Cardiac fibroblast (primary cell): Measurements from ENCODE around the gene FLACC1.
"Not testable (repeated sequence)": the region's sequence is repeated elsewhere in the genome, so short reads cannot be mapped to it uniquely, and the experiment has no call there.

Experiments used
- DNase-seq, 2 donors: peaks; one replicate each; pipeline versions ENCODE4 v3.0.0 to v3.0.0-alpha.2; 2010; ENCODE audit warnings: low read depth in 2 of 2
- H3K4me3 ChIP-seq, 2 donors: replicated peaks in 1 of 2; 1 replicate in 1 of 2; 2 replicates in 1 of 2; pipeline ENCODE4 v1.5.1; 2011; ENCODE audit warnings: low read depth in 2 of 2, low read length in 2 of 2, mild to moderate bottlenecking in 2 of 2, moderate library complexity in 1 of 2
- TF ChIP-seq, protein P1 (sequence below): IDR thresholded peaks from one replicate; pipeline ENCODE4 v1.5.1; 2011; ENCODE audit warnings: low read depth, mild to moderate bottlenecking, low read length, inconsistent platforms

The FLACC1 gene

DNA sequence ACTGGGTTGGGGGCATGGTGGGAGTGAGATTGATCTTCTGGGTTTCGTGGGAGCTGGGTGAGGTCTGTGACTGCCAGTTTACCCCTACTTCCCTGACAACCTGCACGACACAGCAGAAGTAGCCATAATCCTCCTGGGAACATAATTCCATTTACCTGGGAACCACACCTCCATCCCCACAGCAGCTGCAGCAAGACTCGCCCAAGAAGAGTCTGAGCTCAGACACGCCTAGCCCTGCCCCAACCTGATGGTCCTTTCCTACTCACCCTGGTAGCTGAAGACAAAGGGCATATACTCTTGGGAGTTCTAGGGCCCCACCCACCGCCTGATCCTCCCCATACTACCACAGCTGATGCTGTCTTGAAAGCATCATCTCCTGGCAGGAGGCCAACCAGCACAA, 43.8 kb downstream of the FLACC1 start:
- TF ChIP-seq, protein P1, sequence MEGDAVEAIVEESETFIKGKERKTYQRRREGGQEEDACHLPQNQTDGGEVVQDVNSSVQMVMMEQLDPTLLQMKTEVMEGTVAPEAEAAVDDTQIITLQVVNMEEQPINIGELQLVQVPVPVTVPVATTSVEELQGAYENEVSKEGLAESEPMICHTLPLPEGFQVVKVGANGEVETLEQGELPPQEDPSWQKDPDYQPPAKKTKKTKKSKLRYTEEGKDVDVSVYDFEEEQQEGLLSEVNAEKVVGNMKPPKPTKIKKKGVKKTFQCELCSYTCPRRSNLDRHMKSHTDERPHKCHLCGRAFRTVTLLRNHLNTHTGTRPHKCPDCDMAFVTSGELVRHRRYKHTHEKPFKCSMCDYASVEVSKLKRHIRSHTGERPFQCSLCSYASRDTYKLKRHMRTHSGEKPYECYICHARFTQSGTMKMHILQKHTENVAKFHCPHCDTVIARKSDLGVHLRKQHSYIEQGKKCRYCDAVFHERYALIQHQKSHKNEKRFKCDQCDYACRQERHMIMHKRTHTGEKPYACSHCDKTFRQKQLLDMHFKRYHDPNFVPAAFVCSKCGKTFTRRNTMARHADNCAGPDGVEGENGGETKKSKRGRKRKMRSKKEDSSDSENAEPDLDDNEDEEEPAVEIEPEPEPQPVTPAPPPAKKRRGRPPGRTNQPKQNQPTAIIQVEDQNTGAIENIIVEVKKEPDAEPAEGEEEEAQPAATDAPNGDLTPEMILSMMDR: no peak
- DNase-seq: no peak
- H3K4me3 ChIP-seq: no peak overlapping the region

DNA sequence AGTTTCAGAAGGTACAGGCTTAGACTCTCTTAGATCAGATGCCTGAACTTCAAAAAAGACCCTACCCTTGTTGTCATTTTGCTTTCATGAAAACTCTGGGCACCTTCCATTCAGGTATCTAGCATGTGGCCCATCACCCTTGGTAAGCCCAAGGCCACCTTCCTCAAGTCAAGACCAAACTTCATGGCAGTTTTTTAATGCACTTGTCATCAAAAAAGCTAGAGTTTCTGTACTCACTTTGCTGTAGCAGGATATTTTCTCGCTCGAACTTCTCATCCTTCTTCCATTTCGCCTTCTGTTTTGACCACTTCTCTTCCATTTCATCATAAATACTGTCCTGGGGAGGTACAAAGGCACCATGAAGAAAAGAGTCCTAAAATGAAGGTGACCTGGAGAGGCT, 48.2 kb downstream of the FLACC1 start:
- no peak overlapping the region for H3K4me3 ChIP-seq
- TF ChIP-seq, protein P1: no peak
- DNase-seq: no peak

DNA sequence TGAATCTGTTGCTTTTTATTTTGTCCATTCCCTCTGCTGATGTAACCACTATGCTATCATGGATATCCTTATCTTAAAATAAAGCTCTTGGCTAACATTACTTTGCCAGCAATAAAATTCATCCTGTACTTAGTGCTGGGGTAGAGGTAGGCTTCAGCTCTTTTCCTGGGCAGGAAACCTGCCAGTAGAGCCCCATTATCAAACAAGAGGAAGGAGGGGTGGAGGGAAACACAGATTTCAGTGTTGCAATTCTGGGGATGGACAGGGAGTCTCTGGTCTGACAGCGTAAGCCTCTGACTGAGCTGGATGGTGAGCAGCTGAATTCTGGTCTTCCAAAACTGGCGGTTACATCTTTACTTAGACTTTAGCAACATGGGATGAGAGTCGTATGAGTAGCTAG, 49.3 kb downstream of the FLACC1 start:
- H3K4me3 ChIP-seq: no peak overlapping the region
- TF ChIP-seq, protein P1: no peak
- no peak for DNase-seq

DNA sequence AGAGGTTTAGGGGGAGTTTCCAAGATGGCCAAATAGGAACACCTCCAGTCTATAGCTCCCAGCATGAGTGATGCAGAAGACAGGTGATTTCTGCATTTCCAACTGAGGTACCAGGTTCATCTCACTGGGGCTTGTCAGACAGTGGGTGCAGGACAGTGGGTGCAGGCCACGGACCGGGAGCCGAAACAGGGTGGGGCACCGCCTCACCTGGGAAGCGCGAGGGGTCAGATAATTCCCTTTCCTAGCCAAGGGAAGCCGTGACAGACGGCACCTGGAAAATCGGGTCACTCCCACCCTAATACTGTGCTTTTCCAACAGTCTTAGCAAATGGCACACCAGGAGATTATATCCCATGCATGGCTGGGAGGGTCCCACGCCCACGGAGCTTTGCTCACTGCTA, 57.2 kb downstream of the FLACC1 start:
- not testable (repeated sequence) for DNase-seq, H3K4me3 ChIP-seq

DNA sequence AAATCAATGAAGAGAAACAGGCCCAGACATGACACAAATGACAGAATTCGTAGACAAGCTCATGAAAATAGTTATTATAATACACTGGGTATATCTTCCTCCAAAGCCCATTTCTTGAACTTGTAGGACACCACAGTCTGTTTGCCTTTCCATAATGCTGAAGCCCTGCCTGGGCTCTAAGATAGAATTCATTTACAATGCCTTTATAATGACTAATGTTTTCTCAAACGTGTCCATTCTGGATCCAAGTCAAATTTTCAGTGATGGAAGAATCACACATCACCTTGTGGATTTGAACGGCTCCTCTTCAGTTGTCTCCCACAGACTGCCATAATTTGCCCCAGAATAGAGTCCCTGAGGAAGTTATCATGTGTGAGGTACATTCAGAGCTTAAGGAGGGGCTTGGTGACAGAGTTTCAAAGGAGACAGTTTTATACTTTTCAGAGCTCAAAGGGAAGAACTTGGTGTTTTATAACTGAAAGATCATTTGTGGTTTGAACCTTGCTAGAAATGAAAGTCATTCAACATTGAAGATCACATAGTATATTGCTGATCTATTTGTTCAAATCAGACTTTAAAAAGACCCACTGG, 58.6 kb downstream of the FLACC1 start:
- DNase-seq: peak in 1 of 2 donors; percentile 44
- H3K4me3 ChIP-seq: no peak overlapping the region
- TF ChIP-seq, protein P1: no peak

DNA sequence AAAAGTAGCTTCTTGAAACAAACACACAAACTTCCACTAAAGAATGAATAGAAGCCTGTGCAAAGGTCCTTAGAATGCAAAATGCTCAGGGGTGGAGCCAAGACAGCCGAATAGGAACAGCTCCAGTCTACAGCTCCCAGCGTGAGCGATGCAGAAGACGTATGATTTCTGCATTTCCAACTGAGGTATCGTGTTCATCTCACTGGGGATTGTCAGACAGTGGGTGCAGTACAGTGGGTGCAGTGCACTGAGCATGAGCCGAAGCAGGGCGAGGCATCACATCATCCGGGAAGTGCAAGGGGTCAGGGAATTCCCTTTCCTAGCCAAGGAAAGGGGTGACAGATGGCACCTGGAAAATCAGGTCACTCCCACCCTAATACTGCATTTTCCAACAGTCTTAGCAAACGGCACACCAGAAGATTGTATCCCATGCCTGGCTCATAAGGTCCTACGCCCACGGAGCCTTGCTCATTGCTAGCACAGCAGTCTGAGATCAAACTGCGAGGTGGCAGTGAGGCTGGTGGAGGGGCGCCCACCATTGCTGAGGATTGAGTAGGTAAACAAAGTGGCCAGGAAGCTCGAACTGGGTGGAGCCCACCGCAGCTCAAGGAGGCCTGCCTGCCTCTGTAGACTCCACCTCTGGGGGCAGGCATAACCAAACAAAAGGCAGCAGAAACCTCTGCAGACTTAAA, 66.5 kb downstream of the FLACC1 start:
- DNase-seq, H3K4me3 ChIP-seq: not testable (repeated sequence)

DNA sequence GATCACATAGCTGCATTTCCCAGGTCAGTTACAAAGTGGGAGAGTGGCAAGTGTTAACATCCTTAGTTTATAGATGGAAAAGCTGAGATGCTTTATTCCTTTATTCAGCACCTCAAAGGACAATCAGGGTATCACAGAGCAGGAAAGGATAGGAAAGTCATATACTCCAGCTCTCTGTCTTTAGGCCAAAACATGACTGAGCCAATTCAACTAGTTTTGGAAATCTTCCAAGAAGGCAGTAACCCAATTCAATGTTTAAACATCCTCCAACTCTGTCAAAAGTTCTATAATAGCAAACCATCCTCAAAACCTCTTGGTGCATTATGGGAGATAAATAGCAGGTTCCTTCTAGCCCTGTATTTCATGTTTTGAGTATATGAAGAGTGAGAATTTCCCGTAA, 71.6 kb downstream of the FLACC1 start:
- TF ChIP-seq, protein P1: no peak
- H3K4me3 ChIP-seq: no peak overlapping the region
- no peak for DNase-seq
